MCF 10A (cell line): ENCODE results near the gene UBE2K. TPM values are rescaled to one million over a fixed set of nuclear protein-coding genes. Genes with fewer than 3 reads are reported as not detected.
"Not testable (repeated sequence)": the region's sequence is repeated elsewhere in the genome, so short reads cannot be mapped to it uniquely, and the experiment has no call there.

Source experiments
- BruUV-seq: library from RNA; stranded (reverse); fragments of 400-500 nt; replicated peaks from 2 replicates; lab custom pipeline; 2021; lab: Mats Ljungman, UMichigan
- CTCF ChIA-PET: fragments of 300-600 bp; sonication (Branson Sonifier 250); formaldehyde crosslinking; extraction: SDS; loops from one replicate; lab custom pipeline; 2021; ENCODE audit warnings: antibody characterized with exemption, inconsistent platforms; lab: Yijun Ruan, JAX
- POLR2A ChIA-PET: fragments of 300-600, 350-650 bp; sonication (Branson Sonifier 250); formaldehyde crosslinking; extraction: SDS; loops from one replicate; lab custom pipeline; 2020; ENCODE audit warnings: antibody characterized with exemption, inconsistent platforms; lab: Yijun Ruan, JAX
- DNase-seq: peaks from one replicate; pipeline ENCODE4 v3.0.0-alpha.2; 2018; ENCODE audit not compliant: unreplicated experiment
- H3K27ac Mint-ChIP-seq: one replicate; pipeline ENCODE4 v1.8.0; 2022; ENCODE audit warnings: mild to moderate bottlenecking, low read depth, mixed read lengths; ENCODE audit not compliant: unreplicated experiment
- H3K27me3 Mint-ChIP-seq: one replicate; pipeline ENCODE4 v1.8.0; 2022; ENCODE audit warnings: mixed read lengths; ENCODE audit not compliant: insufficient read depth, unreplicated experiment
- H3K36me3 Mint-ChIP-seq: one replicate; pipeline ENCODE4 v1.8.0; 2022; ENCODE audit warnings: mild to moderate bottlenecking, moderate library complexity, mixed read lengths; ENCODE audit not compliant: insufficient read depth, unreplicated experiment
- H3K4me1 Mint-ChIP-seq: one replicate; pipeline ENCODE4 v1.8.0; 2022; ENCODE audit warnings: mixed read lengths; ENCODE audit not compliant: insufficient read depth, unreplicated experiment
- H3K4me3 Mint-ChIP-seq: one replicate; pipeline ENCODE4 v1.8.0; 2022; ENCODE audit warnings: mild to moderate bottlenecking, moderate library complexity, mixed read lengths; ENCODE audit not compliant: unreplicated experiment
- H3K9me3 Mint-ChIP-seq: one replicate; pipeline ENCODE4 v1.8.0; 2022; ENCODE audit warnings: mixed read lengths; ENCODE audit not compliant: unreplicated experiment
- CTCF ChIP-seq: fragments of 200-600 bp; IDR thresholded peaks from one replicate; pipeline ENCODE4 v1.8.0; 2022; ENCODE audit warnings: antibody characterized with exemption, mild to moderate bottlenecking; ENCODE audit not compliant: unreplicated experiment
- intact Hi-C: fragments of 100-400 bp; cut with micrococcal nuclease; formaldehyde crosslinking; loops from 2 replicates; pipeline ENCODE4 v1.14.1; 2022
- total RNA-seq: library from RNA; stranded (reverse); gene quantifications from 2 replicates; pipeline ENCODE4 v1.2.3, GENCODE V29; 2022

The UBE2K gene
- total RNA-seq, 1 experiment from 2014 or later = 117 TPM

- DNase-seq, H3K9me3 Mint-ChIP-seq, H3K27ac Mint-ChIP-seq, H3K4me3 Mint-ChIP-seq, BruUV-seq, intact Hi-C loops, H3K4me1 Mint-ChIP-seq, H3K36me3 Mint-ChIP-seq: not testable (repeated sequence)
- ChIA-PET POLR2A (interaction anchor here (0.6 kb wide), 1 partner anchor 569 kb away, joined by 5 read pairs; no protein-coding TSS in a partner anchor), CTCF (interaction anchor here (0.5 to 0.6 kb wide), 2 partner anchors 130 to 756 kb away, joined by 3 read pairs; no protein-coding TSS in a partner anchor)
- H3K27me3 Mint-ChIP-seq = peaks cover 20% of the 10 kb centered on the region
Measured at GRCh38 chr4:39681003-39681402, 16.9 kb upstream of the UBE2K start.

- TF ChIP-seq CTCF = no peak
- H3K36me3 Mint-ChIP-seq = no peaks in the 10 kb centered on the region
- H3K4me1 Mint-ChIP-seq = no peaks in the 10 kb centered on the region
- peaks cover 20% of the 10 kb centered on the region for H3K27me3 Mint-ChIP-seq
- intact Hi-C loops = no loop called here
- ChIA-PET POLR2A (interaction anchor here (0.6 kb wide), 2 partner anchors 22 to 337 kb away, joined by 3 to 5 read pairs; no protein-coding TSS in a partner anchor), CTCF (no interaction called here)
- BruUV-seq = no TSS peak
- DNase-seq = no peak
- no peak overlapping the region for H3K27ac Mint-ChIP-seq
- H3K9me3 Mint-ChIP-seq = no peaks in the 10 kb centered on the region
- no peak overlapping the region for H3K4me3 Mint-ChIP-seq
Measured at GRCh38 chr4:39682138-39682537, 15.8 kb upstream of the UBE2K start.

GRCh38 chr4:39685990-39686389 is 11.9 kb upstream of the UBE2K start:
- H3K27ac Mint-ChIP-seq = no peak overlapping the region
- no peaks in the 10 kb centered on the region for H3K27me3 Mint-ChIP-seq
- BruUV-seq = no TSS peak
- intact Hi-C loops = no loop called here
- no peaks in the 10 kb centered on the region for H3K4me1 Mint-ChIP-seq
- no peak for DNase-seq
- no peak for TF ChIP-seq CTCF
- POLR2A ChIA-PET = no interaction called here
- no peaks in the 10 kb centered on the region for H3K36me3 Mint-ChIP-seq
- H3K4me3 Mint-ChIP-seq = no peak overlapping the region
- CTCF ChIA-PET = no interaction called here
- no peaks in the 10 kb centered on the region for H3K9me3 Mint-ChIP-seq

GRCh38 chr4:39687014-39687413 is 10.9 kb upstream of the UBE2K start:
- Mint-ChIP-seq H3K27me3 (no peaks in the 10 kb centered on the region), H3K9me3 (no peaks in the 10 kb centered on the region), H3K4me3 (no peak overlapping the region), H3K27ac (no peak overlapping the region), H3K36me3 (no peaks in the 10 kb centered on the region), H3K4me1 (no peaks in the 10 kb centered on the region)
- DNase-seq = no peak
- BruUV-seq = no TSS peak
- POLR2A ChIA-PET = no interaction called here
- no peak for TF ChIP-seq CTCF
- intact Hi-C loops = no loop called here
- CTCF ChIA-PET = interaction anchor here (0.6 to 1.3 kb wide), 3 partner anchors 9 to 623 kb away, joined by 3 to 5 read pairs (median 3); no protein-coding TSS in a partner anchor
